NCI-H524 (cell line): ENCODE data around the gene KCND2.

Experiments
- DNase-seq, 2 experiments: peaks; one replicate each; lab custom pipeline; 2025; lab: John Stamatoyannopoulos, UW

Gene KCND2

GRCh38 chr7:120703585-120704240 is 430.7 kb downstream of the KCND2 start:
- no peak for DNase-seq

GRCh38 chr7:120709252-120709971 is 436.4 kb downstream of the KCND2 start:
- DNase-seq: no peak

- no peak for DNase-seq
These were observed 437.0 kb downstream of the KCND2 start for GRCh38 chr7:120709972-120710320.

GRCh38 chr7:120714945-120715344 is 442.0 kb downstream of the KCND2 start:
- DNase-seq: no peak

- DNase-seq: no peak
These were observed 443.3 kb downstream of the KCND2 start for GRCh38 chr7:120716307-120716706.

GRCh38 chr7:120717166-120717565 is 444.2 kb downstream of the KCND2 start:
- DNase-seq: no peak

- DNase-seq: no peak
These were observed 445.4 kb downstream of the KCND2 start for GRCh38 chr7:120718361-120718760.

GRCh38 chr7:120720317-120720716 is 447.3 kb downstream of the KCND2 start:
- DNase-seq: peak in 1 of 2 experiments; percentile 0

GRCh38 chr7:120723465-120724385 is 450.8 kb downstream of the KCND2 start:
- no peak for DNase-seq

GRCh38 chr7:120724448-120724847 is 451.5 kb downstream of the KCND2 start:
- no peak for DNase-seq

- no peak for DNase-seq
These were observed 452.0 kb downstream of the KCND2 start for GRCh38 chr7:120724955-120725354.

- peak; percentile 21 to 71 for DNase-seq
These were observed 452.5 kb downstream of the KCND2 start for GRCh38 chr7:120725376-120726039.

GRCh38 chr7:120729245-120729644 is 456.3 kb downstream of the KCND2 start:
- DNase-seq: no peak

GRCh38 chr7:120731271-120731670 is 458.3 kb downstream of the KCND2 start:
- DNase-seq: peak in 1 of 2 experiments; percentile 10

- no peak for DNase-seq
These were observed 459.3 kb downstream of the KCND2 start for GRCh38 chr7:120732256-120732655.

GRCh38 chr7:120733143-120733542 is 460.2 kb downstream of the KCND2 start:
- DNase-seq: no peak

- no peak for DNase-seq
These were observed 460.9 kb downstream of the KCND2 start for GRCh38 chr7:120733835-120734234.

- DNase-seq: no peak
These were observed 462.8 kb downstream of the KCND2 start for GRCh38 chr7:120735791-120736190.

- no peak for DNase-seq
These were observed 465.8 kb downstream of the KCND2 start for GRCh38 chr7:120738816-120739215.

- DNase-seq: no peak
These were observed 467.4 kb downstream of the KCND2 start for GRCh38 chr7:120740348-120740747.

GRCh38 chr7:120741371-120742042 is 468.5 kb downstream of the KCND2 start:
- no peak for DNase-seq

- DNase-seq: peak; percentile 55 to 84
These were observed 469.4 kb downstream of the KCND2 start for GRCh38 chr7:120742372-120742771.
